Retina (tissue), 1 donor: ENCODE data around the gene PAXX.

Experiments
- DNase-seq: peaks from one replicate; pipeline ENCODE4 v3.0.0-alpha.2; 2016

PAXX gene

DNA sequence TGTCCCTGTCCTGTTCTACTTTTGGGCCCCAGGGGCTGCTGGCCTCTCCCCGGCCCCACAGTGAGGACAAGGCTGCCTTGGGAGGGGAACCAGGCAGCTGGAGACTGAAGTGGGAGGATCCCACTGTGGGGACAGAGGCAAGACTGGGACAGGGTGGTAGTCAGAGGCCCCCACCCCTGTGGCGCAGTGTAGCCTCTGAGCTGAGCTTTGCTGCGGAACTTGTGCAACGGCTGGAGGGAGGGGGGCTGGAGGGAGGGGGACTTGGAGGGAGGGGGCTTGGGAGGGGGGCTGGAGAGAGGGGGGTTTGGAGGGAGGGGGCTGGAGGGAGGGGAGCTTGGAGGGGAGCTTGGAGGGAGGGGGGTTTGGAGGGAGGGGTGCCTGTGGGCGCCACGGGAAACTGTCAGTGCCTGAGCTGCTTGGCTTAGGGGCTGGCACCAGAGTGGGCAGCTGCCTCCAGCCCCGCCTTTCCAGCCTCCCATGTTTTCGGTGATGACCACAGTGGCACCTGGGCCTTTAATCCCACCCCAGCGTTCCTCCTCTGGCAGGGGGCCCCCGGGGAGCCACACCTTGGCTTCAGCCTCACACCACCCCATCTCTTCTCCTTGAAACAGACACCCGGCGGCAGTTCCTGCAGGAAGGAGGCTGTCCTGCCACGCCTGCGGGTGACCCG lies 42.0 kb downstream of the PAXX start:
- DNase-seq = no peak

DNA sequence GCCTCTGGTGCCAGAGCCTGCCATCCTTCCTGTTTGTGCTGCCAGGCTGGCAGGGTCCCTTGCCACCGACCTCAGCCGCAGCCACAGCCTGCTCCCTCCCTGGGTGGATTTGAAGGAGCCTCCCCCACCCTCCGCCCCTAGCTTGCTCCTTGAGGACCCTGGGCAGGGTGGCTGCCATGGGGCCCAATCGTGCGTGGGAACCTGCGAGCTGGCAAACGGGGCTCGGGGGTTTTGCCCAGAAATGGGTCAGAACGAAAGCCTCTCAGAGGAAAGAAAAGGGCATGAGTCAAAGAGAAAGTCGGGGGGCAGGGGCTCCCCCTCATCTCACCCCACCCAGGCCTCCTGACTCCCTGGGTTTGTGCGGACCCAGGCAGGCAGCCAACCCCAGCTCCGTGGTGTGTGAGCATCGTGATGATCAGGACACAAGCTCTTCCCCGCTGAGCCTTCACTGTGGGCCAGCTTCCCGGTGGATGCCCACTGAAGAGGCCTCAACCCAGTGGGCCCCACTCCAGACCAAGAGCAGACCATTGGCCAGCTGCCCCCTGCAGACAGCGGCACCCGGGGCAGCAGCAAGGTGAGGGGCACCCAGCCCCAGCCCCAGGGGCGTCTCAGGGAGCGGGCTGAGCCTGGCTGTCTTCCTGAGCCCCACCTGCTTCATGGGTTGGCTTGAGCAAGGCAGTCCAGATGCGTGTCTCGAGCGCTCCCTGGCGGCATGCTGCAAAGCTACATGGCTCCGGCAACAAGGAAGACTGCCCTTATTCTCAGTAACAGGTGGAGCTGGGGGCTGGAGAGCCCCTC lies 42.7 kb downstream of the PAXX start:
- peak; percentile 90 for DNase-seq

DNA sequence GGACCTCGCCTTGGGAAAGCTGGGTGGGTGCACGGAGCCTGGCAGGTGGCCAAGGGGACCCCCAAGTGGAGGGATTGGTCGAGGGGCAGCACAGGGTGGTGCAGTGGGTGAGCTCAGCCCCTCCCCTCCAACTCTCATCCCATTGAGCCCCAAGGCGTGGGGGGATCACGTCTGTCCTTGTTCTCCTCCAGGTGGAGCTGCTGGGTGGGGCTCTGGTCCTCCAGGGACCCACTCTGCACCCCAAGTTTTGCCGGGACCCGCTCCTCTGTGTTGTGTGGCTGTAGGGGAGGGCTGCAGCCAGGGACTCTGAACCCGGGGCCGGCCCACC lies 43.2 kb downstream of the PAXX start:
- no peak for DNase-seq

DNA sequence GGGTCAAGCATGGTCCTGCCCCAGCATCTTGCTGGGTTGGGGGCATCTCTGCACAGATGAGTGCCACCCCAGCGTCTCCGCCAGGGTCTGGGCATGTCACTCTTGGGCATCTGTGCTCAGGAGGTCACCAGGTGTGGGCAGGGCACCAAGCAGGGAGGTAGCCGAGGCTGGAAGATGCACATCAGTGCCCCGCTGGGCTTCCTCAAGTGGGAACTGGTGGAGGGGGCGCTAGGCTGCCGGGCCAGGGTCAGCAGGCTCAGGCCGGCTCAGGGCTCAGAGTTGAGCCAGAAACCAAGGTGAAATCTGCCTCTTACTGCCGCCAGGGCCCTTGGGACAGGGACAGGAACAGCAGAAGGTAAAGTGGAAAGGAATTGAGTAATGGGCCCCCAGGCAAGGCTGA lies 43.7 kb downstream of the PAXX start:
- no peak for DNase-seq

DNA sequence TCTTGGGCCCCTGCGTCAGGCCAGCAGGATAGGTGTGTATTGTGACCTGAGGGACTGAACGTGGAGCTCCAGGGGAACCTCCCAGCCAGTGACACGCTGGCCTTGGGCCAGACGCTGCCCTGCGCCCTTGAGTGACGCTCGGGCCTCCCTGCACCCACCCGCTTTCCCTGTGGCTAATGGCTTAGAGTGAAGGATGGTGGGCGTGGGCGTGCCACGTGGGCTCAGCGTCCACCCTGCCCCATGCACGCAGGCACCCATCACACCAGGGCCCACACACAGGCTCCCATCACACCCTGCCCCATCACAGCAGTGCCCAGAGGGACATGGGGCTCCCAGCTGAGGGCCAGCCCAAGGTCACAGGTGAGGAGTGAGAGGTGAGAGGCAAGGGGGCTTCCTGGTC lies 44.8 kb downstream of the PAXX start:
- no peak for DNase-seq

DNA sequence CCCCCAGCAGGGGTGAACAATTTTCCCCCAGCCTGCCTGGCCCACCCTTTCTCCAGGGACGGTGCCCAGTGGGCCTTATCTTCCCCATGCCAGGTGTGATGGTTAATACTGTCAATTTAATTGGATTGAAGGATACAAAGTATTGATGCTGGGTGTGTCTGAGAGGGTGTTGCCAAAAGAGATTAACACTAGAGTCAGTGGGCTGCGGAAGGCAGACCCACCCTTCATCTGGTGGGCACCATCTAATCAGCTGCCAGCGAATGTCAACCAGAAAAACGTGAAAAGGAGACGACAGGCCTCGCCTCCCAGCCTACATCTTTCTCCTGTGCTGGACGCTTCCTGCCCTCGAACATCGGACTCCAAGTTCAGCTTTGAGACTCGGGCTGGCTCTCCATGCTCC lies 45.3 kb downstream of the PAXX start:
- no peak for DNase-seq

DNA sequence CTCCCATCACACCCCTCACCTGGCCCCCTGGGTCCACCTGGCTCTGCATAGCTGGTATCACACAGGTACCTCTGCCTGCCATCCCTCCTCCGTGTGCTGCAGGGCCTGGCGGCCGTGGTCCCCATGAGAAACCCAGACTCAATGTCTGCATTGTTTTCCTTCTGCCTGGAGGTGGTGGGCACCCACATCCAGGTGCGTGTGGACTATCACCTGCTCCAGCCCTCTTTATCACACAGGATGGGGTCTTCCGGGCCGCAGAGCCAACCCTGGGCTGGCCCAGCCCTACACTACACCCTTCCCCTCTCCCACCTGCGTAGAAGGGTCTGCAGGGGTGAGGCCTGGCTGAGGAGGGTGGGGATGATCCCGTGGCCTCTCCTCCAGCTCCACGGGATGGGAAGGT lies 46.7 kb downstream of the PAXX start:
- DNase-seq = no peak

DNA sequence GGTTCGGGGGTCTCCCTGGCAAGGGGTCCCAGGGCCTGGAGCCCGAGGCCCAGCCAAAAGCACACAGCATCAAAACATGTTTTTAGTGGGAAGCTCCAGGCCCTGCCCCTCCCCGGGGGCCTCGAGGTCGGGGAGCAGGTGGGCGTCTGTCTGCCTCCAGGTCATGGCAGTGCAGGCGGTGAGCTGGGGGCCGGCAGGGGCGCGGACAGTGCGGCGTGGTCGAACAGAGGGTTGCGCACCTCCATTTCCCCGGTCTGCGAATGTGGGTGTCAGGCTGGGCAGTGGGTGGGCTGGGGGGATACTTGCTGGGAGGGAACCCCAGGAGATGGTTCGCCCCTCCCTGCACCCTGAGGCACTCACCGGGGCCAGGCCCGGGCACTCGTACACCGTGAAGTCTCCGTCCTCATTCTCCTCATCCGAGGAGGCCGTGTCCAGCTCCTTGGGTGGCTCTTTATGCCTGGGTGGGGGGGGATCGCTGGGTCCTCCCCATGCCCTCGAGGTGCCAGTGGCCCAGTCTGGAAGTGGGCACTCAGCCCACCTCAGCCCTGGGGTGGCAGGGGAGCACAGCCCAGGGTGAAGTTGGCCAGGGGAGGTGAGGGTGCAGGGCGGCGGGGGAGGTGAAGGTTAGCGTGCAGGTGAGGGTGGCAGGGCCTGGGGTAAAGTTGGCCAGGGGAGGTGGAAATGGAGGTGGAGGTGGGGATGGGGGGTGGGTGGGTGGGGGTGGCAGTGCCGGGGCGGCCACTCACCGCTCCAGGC lies 47.6 kb downstream of the PAXX start:
- no peak for DNase-seq

DNA sequence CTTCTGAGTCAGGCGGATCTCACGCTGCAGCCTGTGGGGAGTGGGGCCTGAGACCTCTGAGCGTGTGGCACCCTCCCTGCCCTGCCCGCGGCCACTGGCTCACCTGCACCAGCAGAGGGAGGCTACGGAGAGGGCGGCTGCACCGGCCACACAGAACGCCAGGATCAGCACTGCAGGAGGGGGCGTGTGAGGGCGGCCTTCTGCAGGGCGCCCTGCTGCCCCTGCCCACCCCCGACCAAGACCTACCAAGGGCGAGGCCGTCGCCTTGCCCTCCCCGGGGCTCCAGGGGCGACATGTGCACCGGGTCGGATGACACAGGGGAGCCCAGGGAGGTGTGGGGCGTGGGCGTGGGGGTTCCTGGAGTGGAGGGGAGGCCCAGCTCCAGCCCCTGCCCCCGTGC lies 48.3 kb downstream of the PAXX start:
- no peak for DNase-seq

DNA sequence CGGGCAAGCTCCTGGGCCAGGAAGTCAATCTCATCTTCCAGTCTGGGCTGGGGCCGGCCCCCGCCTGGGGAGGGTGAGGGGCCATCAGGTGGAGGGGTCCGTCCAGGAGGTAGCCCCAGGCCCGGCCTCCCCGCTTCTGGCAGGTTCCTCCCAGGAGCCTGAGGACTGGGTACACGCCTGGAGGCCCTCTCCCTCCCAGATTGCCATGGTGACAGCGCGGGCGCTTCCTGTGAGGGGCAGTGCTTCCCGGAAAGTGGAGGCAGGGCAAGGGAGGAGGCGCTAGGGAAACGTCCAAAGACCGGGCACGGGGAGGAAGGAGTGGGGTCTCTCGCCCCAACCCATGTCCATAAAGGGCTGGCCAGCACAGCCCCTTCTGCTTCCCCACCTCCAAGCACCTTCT lies 48.9 kb downstream of the PAXX start:
- no peak for DNase-seq

DNA sequence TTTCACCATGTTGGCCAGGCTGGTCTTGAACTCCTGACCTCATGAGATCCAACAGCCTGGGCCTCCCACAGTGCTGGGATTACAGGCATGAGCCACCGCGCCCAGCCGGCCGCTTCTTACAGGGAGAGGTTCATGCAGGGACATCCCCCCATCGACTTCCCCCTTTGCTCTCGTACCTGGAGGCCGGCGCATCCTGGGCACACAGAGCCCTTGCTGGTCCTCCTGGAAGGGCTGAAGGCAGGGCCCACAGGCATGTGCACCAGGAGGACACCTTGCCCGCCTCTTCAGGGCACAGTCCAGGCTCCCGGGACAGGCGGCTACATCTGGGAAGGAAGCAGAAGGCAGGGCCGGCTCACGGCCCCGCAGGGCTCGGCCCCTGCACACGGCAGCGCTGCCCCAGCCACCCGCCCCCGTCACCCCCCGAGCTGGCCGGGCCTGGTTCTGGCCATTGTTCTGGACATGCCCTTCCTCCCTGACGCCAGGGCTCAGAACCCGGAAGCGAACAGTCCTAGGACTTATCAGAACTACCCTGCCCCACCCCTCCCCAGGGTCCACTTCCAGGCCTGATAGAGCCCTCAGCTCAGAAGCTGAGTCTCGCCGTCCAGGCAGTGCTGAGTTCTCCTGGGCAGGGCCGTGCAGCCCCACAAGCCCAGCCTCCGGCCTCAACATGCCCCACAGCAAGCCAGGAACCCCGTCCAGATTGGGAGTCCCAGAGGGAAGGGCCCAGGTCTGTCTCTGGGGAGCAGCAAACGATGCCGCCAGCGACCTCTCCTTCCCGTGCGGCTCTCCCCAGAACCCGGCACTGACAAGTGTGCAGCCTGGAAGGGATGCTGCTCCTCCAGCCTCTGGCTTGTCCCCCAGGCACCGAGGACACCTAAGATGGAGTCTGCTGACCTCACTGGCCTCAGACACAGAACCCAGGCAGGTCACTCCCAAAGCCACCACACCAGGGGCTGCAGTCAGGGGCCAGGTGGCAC lies 50.8 kb downstream of the PAXX start:
- DNase-seq = no peak
